Occipital lobe (tissue), 2 donors: ENCODE results near the gene PLPP3. TPM values are rescaled to one million over a fixed set of nuclear protein-coding genes. Genes with fewer than 3 reads are reported as not detected.
"Not testable (repeated sequence)": the region's sequence is repeated elsewhere in the genome, so short reads cannot be mapped to it uniquely, and the experiment has no call there.

ENCODE experiments used
- DNase-seq: peaks from one replicate; lab custom pipeline; 2025; lab: John Stamatoyannopoulos, UW
- total RNA-seq: library from RNA; depleted of rRNA; stranded (reverse); fragments of >200 nt; gene quantifications from one replicate; pipeline ENCODE4 v1.2.3, GENCODE V29; 2014

Gene PLPP3
- total RNA-seq = 36.5 TPM

GRCh38 chr1:56578963-56579875, at the start of gene PLPP3:
TSS of gene PLPP3 (minus strand) at chr1:56579563. CDS start at chr1:56579016, 547 bp downstream.
- peak; percentile 62 for DNase-seq

DNA sequence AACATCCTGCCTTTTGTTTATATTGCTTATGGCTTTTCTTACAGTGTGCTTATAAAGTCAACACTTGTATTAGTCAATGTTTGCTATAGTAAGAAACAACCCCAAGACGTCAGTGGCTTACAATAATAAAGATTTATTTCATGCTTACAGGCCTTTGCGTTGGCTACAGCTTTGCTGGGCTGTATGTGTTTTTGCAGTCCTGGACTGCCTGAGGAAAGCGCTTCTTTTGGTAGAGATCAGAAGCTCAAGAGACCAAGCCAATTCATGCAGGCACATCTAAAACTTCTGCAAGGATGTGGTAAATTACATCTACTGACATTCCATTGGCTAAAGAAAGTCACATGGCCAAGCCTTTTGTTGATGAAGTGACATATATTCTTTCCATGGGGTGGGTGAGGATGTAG, 48.3 kb upstream of the PLPP3 start:
- DNase-seq = no peak

GRCh38 chr1:56627019-56627635, 47.8 kb upstream of the PLPP3 start:
- DNase-seq = no peak

DNA sequence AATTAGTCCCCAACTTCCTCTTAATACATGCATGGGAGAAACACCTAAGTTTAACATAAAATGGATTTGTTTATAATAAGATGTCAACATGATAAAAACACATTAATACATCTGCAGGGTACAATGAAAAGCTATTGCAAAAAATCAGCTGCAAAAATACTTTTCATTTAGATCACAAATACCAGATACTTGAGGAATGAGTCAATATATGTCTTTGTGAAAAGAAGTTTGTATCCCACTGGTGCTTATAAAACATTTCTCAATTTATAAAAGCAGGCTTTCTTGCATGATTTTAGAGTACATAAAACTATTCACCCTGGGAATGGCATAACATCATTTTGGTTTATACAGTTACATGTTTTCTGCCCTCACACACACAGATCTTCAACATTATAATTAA, 47.2 kb upstream of the PLPP3 start:
- no peak for DNase-seq

GRCh38 chr1:56625819-56626440, 46.6 kb upstream of the PLPP3 start:
- DNase-seq = no peak

DNA sequence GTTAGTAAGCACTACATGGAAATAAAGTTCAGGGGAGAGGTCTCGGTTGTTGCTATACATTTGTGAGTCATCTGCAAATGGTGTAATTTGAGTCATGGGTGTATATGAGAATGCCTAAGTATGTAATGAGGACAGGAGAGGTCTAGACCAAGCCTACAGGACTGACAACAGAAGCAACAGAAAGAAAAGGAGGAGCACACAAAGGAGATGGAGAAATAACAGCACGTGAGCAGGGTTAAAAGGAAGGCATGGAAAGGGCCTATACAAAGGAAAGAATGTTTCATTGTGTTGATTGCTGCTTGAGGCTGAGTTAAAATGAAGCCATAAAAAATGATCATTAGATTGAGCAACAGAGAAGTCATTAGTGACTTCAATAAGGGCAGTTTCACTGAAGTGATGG, 37.8 kb upstream of the PLPP3 start:
- DNase-seq = no peak

DNA sequence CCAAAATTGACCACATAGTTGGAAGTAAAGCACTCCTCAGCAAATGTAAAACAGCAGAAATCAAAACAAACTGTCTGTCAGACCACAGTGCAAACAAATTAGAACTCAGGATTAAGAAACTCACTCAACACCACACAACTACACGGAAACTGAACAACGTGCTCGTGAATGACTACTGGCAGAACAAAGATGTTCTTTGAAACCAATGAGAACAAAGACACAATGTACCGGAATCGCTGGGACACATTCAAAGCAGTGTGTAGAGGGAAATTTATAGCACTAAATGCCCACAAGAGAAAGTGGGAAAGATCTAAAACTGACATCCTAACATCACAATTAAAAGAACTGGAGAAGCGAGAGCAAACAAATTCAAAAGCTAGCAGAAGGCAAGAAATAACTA, 31.4 kb upstream of the PLPP3 start:
- not testable (repeated sequence) for DNase-seq

- DNase-seq = not testable (repeated sequence)
Measured at GRCh38 chr1:56610097-56610496, 30.7 kb upstream of the PLPP3 start.

DNA sequence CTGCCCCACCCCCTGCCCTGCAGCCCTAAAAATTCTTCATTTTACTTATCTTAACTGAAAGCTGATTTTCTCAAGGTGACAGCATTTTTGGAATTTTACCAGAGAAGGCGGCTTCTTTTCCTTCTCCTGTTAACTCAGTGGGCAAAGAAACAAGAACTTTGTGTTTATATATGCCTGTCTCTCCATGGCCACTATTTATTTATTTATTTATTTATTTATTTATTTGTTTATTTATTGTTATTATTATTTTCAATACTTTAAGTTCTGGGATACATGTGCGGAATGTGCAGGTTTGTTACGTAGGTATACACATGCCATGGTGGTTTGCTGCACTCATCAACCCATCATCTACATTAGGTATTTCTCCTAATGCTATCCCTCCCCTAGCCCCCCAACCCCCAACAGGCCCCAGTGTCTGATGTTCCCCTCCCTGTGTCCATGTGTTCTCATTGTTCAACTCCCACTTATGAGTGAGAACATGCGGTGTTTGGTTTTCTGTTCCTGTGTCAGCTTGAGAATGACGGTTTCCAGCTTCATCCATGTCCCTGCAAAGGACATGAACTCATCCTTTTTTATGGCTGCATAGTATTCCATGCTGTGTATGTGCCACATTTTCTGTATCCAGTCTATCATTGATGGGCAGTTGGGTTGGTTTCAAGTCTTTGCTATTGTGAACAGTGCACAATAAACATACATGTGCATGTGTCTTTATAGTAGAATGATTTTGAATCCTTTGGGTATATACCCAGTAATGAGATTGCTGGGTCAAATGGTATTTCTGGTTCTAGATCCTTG, 16.2 kb upstream of the PLPP3 start:
- DNase-seq = not testable (repeated sequence)

- DNase-seq = no peak
Measured at GRCh38 chr1:56591909-56592308, 12.5 kb upstream of the PLPP3 start.

- DNase-seq = no peak
Measured at GRCh38 chr1:56590520-56591011, 11.2 kb upstream of the PLPP3 start.

DNA sequence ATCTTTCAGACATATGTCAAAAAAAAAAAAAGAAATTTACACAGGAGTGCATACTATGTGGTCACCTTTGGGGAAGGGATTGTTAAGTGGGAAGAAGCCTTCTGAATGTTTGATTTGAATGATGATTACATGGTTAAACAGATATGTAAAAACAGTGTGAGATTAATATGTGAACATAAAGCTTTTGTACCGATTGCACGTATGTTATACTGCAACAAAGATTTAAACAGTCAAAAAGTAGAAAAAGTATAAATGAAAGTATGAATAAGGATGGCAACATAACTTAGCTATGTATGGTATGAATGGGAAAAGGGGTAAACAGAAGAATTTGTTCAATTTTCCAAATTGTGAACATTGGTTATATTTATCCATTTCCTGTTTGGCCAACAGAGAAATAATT, 10.0 kb upstream of the PLPP3 start:
- DNase-seq = no peak

DNA sequence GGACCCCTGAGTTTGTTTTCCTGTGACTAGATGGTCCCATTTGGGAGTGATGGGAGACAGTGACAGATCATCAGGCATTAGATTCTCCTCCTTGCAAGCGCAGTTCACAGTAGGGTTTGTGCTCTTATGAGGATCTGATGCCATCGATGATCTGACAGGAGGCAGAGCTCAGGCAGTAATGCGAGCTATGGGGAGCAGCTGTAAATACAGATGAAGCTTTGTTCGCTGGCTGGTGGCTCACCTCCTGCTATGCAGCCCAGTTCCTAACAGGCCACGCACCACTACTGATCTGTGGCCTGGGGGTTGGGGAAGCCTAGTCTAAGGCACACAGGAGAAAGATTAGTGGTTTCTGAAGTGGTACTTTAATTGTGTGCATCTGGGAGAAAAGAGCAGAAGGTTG, 7.1 kb upstream of the PLPP3 start:
- DNase-seq = no peak

- no peak for DNase-seq
Measured at GRCh38 chr1:56585985-56586384, 6.6 kb upstream of the PLPP3 start.

GRCh38 chr1:56584910-56585528, 5.7 kb upstream of the PLPP3 start:
- no peak for DNase-seq

GRCh38 chr1:56583957-56584468, 4.7 kb upstream of the PLPP3 start:
- DNase-seq = no peak

DNA sequence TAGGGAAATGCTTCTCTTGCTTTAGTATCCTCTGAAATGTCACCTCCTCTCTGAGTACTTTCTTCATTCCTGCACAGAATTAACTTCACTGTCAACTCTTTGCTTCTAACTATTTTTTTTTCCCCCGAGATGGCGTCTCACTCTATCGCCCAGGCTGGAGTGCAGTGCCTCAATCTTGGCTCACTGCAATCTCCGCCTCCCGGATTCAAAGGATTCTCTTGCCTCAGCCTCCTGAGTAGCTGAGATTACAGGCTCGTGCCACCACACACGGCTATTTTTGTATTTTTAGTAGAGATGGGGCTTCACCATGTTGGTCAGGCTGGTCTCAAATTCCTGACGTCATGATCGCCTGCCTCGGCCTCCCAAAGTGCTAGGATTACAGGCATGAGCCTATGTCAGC, 1.4 kb upstream of the PLPP3 start:
- DNase-seq = no peak

DNA sequence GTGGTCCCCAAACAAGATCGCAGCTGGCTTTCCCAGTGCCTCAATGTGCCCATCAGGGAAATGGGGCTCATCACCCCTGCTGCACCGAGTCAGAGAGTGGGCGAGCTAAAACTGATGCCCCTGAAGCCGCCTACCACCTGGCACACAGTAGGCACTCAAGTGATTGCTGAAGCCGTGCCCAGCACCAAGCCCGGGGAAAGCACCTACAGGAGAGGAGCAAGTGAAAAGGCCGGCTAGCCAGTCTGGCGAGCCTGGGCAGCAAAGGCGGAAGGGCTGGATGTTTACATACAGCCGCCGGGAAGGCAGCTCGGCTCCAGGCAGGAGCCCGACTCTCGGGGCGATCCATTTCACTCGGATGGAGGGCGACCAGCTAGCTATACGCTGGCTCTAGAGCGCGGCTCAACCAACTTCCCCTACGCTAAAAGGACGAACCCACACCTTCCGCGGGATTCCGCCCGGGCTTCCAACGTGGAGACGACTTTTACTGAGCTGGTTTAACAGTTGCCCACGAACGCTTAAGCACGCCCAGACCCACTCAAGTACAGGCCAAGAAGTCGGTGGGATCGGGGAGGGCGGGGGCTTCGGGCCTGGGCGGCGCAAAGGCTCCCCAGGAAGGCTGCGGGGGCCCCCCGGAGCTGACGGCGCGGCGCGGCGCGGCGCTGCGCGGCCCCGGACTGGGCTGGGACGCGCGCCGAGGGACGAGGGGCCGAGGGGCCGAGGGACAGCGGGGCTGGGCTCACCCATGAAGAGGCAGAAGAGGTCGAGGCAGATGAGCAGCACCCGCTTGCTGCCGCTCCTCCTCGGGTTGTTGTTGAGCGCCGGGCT, 1.0 kb downstream of the PLPP3 start:
- no peak for DNase-seq

DNA sequence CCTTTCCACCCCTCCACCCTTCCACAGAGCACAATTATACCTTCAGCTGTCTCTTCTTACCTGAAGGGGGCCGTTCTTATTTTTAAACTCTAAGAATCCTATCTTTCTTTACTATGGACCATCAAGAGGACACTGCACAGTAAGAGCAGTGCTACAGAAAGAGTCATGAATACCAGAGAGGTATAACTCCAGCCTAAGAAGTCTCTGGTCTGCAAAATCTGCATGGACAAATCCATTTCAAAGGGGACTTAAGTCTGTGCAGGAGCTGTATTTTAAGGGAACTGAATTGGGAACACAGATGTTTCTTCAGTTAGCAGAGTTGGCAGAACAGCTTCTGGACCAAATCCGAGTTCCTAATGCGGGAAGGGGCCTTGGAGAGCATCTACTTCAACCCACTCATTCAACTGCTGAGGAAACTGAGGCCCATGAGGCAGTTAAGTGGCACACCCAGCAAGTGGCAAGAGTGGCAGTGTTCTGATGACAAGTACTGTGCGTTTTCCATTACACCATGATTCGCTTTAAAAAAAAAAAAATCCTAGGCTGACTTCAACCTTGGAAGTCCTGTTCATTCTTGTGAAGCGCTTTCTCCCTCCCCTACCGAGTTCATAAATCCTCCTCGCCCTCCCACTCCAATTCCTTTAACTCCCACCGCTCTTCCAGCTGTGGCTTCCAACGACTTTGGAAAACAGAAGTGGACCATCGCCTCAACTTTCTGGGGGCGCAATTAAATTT, 1.8 kb downstream of the PLPP3 start:
- DNase-seq = no peak
